GM18951 (cell line): ENCODE data around the gene USP2.

Source experiments
- POLR2A ChIP-seq: IDR thresholded peaks from 4 replicates; pipeline ENCODE4 v1.6.1; 2011; ENCODE audit warnings: mild to moderate bottlenecking; ENCODE audit not compliant: insufficient read length, insufficient read depth; ENCODE audit errors: extremely low read depth
- in situ Hi-C: fragments of 300-500 bp; cut with MboI; formaldehyde crosslinking; loops from one replicate; pipeline ENCODE4 v1.12.0; 2022; ENCODE audit warnings: low sequenced_read_pairs, mixed read lengths, inconsistent platforms; ENCODE audit not compliant: unreplicated experiment

Gene USP2, protein sequence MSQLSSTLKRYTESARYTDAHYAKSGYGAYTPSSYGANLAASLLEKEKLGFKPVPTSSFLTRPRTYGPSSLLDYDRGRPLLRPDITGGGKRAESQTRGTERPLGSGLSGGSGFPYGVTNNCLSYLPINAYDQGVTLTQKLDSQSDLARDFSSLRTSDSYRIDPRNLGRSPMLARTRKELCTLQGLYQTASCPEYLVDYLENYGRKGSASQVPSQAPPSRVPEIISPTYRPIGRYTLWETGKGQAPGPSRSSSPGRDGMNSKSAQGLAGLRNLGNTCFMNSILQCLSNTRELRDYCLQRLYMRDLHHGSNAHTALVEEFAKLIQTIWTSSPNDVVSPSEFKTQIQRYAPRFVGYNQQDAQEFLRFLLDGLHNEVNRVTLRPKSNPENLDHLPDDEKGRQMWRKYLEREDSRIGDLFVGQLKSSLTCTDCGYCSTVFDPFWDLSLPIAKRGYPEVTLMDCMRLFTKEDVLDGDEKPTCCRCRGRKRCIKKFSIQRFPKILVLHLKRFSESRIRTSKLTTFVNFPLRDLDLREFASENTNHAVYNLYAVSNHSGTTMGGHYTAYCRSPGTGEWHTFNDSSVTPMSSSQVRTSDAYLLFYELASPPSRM

GRCh38 chr11:119381181-119381988 is at the start of gene USP2:
USP2 (minus strand) TSS chr11:119381690; CDS start chr11:119373480, 8,210 bp downstream.
- TF ChIP-seq POLR2A = no peak
- in situ Hi-C loops = no loop called here

DNA sequence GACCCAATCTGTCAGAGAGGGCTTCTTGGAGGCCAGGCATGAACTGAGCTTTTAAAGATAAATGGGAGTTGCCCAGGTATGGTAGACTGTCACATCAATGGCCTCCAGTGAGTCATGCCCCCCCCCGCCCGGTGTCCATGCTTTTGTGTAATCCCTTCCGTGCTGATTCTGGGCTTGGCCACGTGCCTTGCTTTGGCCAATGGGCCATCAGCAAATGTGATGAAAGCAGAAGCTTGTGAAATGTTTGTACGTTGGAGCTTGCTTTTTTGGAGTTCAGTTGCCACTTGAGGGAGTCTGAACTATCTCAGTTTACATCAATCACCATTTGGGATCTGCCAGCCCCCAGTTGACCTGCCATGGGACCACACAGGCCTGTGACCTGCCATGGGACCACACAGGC is 45.8 kb upstream of the USP2 start:
- in situ Hi-C loops = no loop called here
- TF ChIP-seq POLR2A = no peak

GRCh38 chr11:119426142-119426541 is 44.7 kb upstream of the USP2 start:
- TF ChIP-seq POLR2A = no peak
- in situ Hi-C loops = no loop called here

DNA sequence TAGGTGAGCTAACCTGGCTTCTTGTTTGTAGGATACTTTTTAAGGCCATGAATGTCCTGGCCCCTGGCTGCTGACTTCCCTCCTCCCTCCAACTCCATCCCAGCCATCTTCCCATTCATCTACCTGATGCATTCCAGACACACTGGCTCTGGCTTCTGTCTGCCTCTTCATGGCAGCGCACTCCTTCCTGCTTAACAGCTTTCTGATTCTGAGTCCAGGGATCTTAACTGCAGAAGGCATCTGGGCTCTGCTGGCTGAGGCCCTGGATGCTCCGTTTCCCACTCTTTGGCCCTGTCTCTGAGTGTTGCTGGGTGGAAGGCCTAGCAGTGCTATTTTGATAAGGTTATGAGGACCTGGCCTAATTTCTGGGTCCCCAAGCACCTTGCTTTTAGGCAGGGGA is 43.3 kb upstream of the USP2 start:
- TF ChIP-seq POLR2A = no peak
- in situ Hi-C loops = no loop called here

- in situ Hi-C loops = no loop called here
- no peak for TF ChIP-seq POLR2A
Observed at GRCh38 chr11:119424276-119424675, 42.8 kb upstream of the USP2 start.

- in situ Hi-C loops = no loop called here
- TF ChIP-seq POLR2A = no peak
Observed at GRCh38 chr11:119423509-119424254, 42.2 kb upstream of the USP2 start.

- in situ Hi-C loops = no loop called here
- TF ChIP-seq POLR2A = no peak
Observed at GRCh38 chr11:119422809-119423508, 41.5 kb upstream of the USP2 start, which contains the start of gene THY1. THY1 (minus strand) TSS chr11:119423172; CDS start chr11:119420905, 2,267 bp downstream.

DNA sequence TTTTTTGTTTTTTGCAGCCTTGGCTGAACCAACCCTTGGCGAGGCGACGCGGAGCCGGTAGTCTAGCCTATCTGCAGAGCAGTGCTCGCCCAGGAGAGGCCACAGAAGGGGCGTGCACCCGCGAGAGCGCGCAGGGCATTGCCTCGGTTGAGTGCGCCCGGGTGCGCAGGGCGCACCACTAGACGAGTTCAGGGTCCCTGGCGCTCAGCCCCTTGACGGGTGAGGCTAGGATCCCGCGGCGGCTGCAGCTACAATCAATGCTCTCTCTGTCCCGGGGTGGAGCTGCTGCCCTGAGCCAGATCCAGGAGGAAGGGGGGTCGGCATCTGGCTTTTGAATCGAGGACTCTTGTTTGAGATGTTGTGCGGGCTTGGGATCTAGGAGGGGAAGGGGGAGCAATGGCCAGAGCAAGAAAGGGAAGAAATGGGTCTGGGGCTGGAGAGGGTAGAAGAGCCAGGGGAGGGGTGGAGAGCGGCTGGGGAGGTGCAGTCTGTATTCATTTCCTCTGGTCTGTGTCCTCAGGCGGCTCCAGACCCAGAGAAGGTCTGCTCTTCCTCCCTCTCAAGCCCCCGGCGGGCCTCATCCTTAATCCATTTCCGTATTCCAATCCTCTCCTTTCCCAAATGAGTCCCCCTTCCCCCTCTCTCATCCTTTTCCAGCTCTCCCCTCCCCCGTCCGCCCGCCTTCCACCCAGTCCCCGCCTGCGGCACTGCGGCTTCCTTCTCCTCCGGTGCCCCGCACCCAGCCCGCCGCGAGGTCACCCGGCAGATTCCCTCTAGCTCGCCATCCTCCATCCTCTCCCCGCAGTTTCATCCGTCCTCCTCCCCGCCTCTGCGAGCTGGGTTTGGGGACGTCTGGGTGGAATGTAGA is 40.7 kb upstream of the USP2 start:
- in situ Hi-C loops = no loop called here
- no peak for TF ChIP-seq POLR2A

DNA sequence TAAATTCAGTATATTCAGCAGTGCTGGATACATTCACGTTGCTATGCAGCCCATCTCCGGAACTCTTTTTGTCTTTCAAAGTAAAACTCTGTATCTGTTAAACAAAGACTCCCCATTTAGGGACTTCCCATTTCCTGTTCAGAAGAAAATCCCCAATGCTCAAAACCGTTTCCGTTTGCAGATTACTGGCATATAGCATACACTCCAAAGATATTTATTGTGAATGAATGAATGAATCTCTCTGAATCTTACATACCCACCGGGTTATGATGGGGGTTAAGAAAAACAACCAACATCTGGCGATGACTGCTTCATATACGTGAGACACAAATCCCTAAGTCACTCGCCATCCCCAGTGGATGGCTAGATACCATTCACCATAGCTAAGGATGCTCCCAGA is 39.9 kb upstream of the USP2 start:
- TF ChIP-seq POLR2A = no peak
- in situ Hi-C loops = no loop called here

GRCh38 chr11:119420631-119421030 is 39.1 kb upstream of the USP2 start:
- in situ Hi-C loops = no loop called here
- TF ChIP-seq POLR2A = no peak

GRCh38 chr11:119419834-119420492 is 38.5 kb upstream of the USP2 start:
- in situ Hi-C loops = no loop called here
- no peak for TF ChIP-seq POLR2A
